Esophagus squamous epithelium (tissue), 4 donors: ENCODE measurements around the gene EPB41L4A.

Source experiments
- CTCF ChIP-seq, 6 experiments: fragments of 450-650 bp in 4 of 6; fragments of 200-600 bp in 2 of 6; sonication (generic) in 2 of 6; IDR thresholded peaks; one replicate each; pipeline ENCODE4 v1.5.1; 2016 to 2019; ENCODE audit warnings: antibody characterized with exemption in 6 of 6, mild to moderate bottlenecking in 4 of 6, moderate library complexity in 4 of 6
- POLR2A ChIP-seq, 4 donors: fragments of 450-650 bp; IDR thresholded peaks; one replicate each; pipeline ENCODE4 v1.6.1; 2017; ENCODE audit warnings: antibody characterized with exemption in 4 of 4, mild to moderate bottlenecking in 4 of 4, moderate library complexity in 3 of 4

GRCh38 chr5:112230606-112231005 is 188.5 kb downstream of the EPB41L4A start:
- TF ChIP-seq CTCF (IDR thresholded peaks at IDR 0.05) (no peak), POLR2A (IDR thresholded peaks at IDR 0.05) (no peak)
